ENCODE data around the gene ADAP1.

The ADAP1 gene

DNA sequence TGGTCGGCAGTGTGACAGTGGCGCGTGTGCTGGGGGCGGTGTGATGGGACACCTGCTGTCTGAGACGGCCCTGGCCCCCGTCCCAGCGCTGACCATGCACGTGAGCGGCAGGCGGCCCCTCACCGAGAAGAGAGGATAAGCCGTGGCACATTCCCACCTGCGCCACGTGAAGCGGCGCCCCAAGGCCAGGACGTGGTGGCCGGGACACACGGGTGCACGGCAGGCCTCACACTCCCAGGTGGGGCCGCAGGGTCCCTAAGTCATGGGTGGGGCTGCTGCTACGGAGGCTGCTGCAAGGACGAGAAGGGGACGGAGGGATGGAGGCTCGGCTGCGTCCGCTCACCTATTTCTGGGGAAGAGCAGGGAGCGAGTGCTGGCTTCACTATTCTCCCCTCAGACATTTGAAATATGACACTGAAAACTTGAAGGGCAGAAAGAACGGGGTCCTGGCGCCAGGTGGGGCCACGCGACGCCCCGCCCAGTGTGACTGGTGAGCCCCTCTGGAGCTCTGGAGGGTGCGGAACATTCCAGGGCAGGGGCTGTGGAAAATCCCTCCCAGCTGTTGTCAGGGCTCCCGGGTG lies 36.0 kb upstream of the ADAP1 start:
- in situ Hi-C loops (cut with MboI; ENCODE audit: low sequenced_read_pairs): loop anchor here (10.0 kb wide), 2 partner anchors 54 to 164 kb away; partner anchors contain the start of gene GPR146

- in situ Hi-C loops (cut with MboI; ENCODE audit: low sequenced_read_pairs): no loop called here
These were observed 34.6 kb upstream of the ADAP1 start for GRCh38 chr7:988963-989529.

DNA sequence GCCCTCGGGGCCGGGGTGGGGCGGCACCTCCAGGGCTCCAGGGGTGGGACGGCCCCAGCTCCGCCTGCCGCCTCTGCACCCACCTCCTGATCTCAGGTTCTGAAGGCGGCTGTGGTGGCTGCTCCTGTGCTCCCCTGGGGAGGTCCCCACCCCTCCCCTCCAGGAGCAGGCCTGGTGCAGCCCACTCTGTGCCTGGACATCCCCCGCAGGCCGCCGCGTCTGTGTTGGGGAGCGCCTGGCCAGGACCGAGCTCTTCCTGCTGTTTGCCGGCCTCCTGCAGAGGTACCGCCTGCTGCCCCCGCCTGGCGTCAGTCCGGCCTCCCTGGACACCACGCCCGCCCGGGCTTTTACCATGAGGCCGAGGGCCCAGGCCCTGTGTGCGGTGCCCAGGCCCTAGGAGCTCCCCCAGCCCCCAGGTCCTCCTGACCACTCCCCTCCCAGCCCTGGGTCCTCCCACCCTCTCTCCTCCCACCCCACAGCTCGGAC lies 34.0 kb upstream of the ADAP1 start:
- in situ Hi-C loops (cut with MboI; ENCODE audit: low sequenced_read_pairs): no loop called here

GRCh38 chr7:987909-988308 lies 33.4 kb upstream of the ADAP1 start:
- in situ Hi-C loops (cut with MboI; ENCODE audit: low sequenced_read_pairs): no loop called here

DNA sequence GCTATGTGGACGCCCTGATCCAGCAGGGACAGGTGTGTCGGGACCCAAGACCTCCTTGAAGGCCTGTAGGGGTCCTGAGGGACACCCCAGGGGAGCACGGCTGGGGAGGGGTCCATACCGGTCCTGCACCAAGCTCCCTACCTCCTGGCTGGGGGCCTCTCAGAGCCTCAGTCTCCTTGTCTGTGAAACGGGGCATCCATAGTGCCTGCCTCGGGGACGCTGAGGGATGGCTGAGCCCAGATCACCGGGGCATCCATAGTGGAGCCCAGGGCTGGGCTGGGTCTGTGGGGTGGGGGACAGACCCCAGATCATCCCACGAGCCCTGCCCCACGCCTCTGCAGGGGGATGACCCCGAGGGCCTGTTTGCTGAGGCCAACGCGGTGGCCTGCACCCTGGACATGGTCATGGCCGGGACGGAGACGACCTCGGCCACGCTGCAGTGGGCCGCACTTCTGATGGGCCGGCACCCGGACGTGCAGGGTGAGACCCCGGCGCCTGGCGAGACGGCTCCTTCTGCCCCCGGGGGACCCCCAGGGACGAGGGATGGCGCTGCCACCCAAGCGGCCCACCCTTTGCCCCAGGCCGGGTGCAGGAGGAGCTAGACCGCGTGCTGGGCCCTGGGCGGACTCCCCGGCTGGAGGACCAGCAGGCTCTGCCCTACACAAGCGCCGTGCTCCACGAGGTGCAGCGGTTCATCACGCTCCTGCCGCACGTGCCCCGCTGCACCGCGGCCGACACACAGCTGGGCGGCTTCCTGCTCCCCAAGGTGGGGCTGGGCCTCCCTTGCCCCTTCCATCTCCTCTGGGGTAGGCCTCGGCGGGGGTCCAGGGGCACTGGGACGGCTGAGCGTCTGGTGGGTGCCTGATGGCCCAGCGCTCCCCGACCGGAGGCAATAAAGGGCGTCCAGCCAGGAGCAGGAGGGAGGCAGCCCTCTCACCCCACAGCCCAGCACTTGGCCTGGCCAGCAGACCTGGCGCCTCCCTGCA lies 32.6 kb upstream of the ADAP1 start:
- in situ Hi-C loops (cut with MboI; ENCODE audit: low sequenced_read_pairs): no loop called here

DNA sequence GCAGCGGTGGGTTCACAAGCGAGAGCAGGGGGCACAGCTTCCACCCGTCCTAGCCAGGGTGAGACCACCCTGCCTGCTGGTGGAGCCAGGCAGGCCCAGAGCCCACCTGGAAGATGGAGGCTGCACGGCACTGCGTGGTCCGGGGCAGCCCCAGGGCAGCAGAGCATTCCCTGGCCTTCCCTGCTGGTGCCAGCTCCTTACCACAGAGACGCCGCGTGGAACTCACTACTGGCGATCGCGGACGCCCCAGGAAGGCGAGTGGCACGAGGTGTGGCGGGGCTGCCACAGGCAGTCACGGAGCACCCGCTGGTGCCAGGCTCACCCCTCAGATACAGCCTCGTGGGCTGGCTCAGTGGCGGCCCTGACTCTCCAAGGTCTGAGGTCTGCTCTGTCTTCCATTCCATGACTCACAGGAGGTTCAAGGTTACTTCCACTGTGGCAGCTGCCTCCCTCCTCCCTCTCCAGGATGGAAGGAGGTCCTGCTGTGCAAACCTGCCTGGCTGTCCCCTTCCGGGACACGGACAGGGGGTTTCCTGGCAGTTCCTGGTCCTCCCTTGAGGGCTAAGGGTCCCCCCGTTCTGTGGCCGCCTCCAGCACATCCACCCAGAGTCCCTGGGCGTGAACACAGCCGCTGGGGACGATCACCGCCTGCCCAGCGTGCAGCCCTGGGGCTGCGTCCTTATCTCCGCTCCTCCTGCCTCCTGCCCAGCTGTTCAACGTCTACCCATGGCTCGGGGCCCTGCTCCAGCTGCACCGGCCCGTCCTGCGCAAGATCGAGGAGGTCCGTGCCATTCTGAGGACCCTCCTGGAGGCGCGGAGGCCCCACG lies 31.6 kb upstream of the ADAP1 start:
- in situ Hi-C loops (cut with MboI; ENCODE audit: low sequenced_read_pairs): no loop called here

DNA sequence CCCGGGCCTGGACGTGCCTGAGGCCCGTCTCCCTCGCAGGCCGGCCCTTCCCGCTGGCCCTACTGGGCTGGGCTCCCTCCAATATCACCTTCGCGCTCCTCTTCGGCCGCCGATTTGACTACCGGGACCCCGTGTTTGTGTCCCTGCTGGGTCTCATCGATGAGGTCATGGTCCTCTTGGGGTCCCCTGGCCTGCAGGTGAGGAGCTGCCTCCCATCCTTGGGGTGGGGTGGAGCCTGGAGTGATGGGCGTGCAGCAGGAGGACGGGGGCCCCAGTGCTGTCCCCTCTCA lies 30.6 kb upstream of the ADAP1 start:
- in situ Hi-C loops (cut with MboI; ENCODE audit: low sequenced_read_pairs): no loop called here

- in situ Hi-C loops (cut with MboI; ENCODE audit: low sequenced_read_pairs): no loop called here
These were observed 30.1 kb upstream of the ADAP1 start for GRCh38 chr7:984361-985126.

DNA sequence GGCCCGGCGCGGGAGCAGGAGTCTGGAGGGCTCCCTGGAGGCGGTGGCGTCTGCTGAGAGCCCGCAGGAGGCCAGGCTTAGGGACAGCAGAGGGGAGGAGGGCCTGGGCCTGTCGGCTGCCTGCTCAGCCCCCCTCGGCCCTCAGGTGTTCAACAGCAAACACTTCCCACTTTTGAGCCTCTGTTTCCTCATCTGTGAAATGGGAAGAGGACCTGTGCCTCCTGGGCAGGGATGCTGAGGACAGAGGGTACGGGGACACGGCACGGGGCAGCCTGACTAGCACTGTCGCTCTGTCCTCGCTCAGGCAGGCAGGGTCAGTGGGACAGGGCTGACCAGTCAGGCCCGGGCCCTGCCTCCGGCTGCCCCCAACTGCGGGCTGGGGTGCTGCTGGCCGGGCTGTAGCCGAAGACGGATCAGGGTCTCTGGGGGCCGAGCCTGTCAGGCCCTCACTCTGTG lies 29.2 kb upstream of the ADAP1 start:
- in situ Hi-C loops (cut with MboI; ENCODE audit: low sequenced_read_pairs): no loop called here

DNA sequence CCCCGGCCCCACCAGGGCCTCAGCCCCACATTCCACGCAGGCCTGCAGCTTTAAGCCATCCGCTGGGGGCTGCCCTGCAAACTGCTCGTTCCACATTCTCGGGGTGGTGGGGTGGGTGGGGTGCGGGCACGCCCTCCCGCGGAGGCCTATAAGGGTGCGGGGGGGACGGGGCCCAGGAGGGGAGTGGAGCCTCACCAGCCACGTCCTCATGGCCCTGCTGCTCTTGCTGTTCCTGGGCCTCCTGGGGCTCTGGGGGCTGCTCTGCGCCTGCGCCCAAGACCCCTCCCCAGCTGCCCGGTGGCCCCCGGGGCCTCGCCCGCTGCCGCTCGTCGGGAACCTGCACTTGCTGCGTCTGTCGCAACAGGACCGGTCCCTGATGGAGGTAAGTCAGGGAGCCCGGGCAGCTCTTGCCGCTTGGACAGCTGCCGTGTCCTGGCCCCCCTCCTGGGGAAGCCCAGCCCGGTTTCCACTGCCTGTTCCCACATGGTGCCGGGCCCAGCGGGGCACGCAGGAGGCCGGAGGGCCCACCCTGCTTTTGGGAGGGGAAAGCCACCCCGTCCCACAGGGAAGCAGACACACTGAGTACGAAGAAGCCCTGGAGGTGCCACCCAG lies 28.6 kb upstream of the ADAP1 start, which contains the start of gene CYP2W1:
TSS of gene CYP2W1 (plus strand) at position 178 of the 612 bp plus-strand sequence. CDS start at position 209, 31 bp downstream.
- in situ Hi-C loops (cut with MboI; ENCODE audit: low sequenced_read_pairs): no loop called here

GRCh38 chr7:982511-983003 lies 28.1 kb upstream of the ADAP1 start:
- in situ Hi-C loops (cut with MboI; ENCODE audit: low sequenced_read_pairs): no loop called here

DNA sequence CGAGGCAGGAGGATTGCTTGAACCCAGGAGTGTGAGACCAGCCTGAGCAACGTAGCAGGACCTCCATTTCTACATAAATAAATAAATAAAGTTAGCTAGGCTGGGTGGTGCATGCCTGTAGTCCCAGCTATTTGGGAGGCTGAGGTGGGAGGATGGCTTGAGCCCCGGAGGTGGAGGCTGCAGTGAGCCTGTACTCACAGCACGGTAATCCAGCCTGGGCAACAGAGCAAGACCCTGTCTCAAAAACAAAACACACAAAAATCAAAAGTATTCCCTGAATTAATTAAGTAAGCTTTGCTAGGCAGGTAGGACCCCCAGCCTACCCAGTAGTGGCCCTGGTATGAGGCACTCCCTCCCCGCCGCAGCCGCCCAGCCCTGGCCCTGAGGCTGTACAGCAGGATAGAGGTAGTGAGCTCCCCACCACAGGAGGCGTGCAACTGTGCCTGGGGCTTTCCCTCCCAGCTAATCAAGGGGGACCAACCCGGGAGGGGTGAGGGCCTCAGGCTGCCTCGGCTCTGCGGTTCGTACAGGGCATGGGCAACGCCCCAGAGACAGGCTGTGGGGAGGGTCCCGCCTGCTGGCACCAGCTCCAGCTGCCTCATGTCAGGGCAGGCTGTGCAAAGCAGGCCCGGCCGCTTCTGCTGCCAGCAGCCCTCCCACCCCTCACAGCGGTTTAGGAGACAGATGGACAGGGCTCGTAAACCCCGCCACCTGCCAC lies 27.5 kb upstream of the ADAP1 start:
- in situ Hi-C loops (cut with MboI; ENCODE audit: low sequenced_read_pairs): no loop called here

DNA sequence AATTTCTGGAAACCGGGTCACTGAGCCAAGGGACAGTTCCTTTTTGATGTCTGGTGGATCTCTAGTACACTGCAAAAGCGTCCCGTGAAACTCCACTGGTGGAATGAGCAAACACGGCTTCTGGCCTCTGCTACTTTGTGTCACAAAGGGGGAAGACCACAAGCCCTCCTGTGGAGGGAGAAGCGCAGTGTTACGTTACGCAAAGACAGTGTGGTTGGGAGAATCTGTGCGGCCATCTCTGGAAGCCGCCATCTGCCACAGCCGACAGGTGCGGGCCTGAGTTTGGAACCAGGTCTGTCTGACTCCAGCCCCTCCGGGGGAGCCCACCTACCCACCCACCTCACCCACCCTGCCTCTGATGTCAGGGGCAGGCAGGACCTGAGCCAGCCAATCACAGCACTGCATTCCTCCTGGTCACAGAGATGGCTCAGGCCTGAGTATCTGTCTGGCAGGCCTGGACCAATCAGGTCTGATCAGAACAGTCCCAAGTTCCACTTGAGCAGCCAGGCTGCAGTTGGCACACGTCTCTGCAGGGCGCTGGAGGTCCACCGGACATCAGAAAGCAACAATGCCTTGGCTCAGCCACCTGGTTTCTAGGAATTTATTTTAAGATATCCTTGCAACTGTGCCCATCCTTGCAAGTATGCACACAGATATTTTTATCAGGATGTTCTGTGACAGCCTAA lies 25.5 kb upstream of the ADAP1 start:
- in situ Hi-C loops (cut with MboI; ENCODE audit: low sequenced_read_pairs): no loop called here

DNA sequence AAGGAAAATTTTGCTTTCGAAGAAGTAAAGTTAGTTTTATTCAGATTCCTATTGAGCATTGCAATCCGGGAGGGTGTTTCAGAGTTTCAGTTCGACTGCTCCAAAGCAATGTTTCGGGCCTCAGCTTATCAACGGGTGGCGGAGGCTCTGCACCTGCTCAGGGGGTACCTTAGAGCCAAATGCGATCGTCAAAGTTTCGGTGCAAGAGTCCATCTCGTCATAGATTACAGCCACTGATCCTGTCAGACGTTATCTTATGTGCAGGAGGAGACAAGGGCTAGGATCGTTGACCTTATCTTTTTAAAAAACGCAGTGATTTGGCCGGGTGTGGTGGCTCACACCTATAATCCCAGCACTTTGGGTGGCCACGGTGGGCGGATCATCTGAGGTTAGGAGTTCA lies 24.7 kb upstream of the ADAP1 start:
- in situ Hi-C loops (cut with MboI; ENCODE audit: low sequenced_read_pairs): no loop called here

DNA sequence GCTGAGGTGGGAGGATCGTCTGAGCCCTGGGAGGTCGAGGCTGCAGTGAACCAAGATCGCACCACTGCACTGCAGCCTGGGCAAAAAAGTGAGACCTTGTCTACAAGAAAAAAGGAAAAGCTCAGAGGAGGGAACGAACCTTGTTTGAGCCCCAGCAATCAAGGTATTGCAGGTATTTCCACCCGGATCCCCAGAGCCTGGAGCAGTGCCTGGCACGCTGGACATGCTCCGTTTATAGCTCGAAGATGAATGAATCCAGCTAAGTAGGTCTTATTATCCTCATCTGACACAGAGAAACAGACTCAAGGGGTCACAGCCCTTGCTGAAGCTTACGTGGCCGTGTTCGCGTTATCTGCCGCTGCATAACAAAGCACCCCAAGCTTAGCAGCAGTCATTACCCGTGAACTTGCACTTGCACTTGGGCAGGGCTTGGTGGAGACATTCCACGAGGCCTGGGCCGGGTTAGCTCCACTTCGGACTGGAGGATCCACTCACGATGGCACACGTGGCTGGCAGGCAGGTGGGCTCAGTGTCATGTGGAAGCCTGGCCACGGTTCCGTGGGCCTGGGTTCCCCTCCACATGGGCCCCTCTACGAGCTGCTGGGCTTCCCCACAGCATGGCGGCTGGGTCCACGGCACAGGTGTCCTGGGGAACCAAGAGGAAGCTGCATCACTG lies 24.1 kb upstream of the ADAP1 start:
- in situ Hi-C loops (cut with MboI; ENCODE audit: low sequenced_read_pairs): no loop called here

DNA sequence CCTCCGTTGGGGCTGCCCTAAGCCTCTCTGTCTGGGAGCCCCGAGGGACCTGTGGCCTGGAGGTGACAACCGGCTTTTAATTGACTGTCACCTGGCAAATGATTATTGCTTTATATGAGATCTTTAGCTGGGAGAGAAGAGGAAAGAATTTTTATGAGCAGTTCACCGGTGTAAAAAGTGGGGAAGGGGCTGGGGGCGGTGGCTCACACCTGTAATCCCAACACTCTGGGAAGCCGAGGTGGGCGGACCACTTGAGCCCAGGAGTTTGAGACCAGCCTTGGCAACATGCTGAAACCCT lies 23.5 kb upstream of the ADAP1 start:
- in situ Hi-C loops (cut with MboI; ENCODE audit: low sequenced_read_pairs): no loop called here

DNA sequence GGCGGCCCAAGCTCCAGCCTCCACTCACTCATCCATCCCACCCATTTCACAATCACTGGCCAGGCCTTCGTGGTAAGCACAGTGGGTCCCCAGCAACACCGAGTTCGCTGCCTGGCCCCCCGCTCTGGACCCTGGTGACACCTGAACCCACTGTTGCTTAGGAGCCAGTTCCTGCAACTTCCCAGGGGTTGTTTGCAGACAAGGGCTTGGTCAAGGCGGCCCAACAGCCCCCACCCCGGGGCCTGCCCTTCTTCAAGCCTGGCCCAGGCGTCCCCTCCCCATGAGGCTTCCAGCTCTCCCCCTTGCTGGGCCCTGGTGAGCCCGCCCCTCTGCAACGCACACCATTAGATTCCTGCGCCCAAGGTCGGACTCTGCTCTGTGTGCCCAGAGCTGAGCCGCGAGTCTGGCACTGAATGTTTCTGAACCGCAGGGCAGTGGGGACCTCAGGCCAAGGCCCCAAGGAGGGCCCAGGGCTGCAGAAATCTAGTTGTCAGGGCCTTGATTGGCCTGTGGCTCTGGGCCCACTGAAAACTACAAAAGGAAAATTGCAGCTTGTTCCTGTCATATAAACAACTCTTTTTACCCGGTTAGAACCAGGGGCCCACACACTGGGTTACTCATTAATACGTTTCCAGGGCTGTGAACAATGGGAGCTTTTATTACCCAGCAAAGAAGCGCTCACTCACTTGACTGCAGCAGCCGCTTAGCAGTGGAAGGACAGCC lies 23.0 kb upstream of the ADAP1 start:
- in situ Hi-C loops (cut with MboI; ENCODE audit: low sequenced_read_pairs): no loop called here

Measured in HL-60/S4 (cell line).